Testis (tissue), 2 donors: ENCODE data around the gene SLC24A3.

Experiments used
- POLR2A ChIP-seq: fragments of 450-650 bp; IDR thresholded peaks from one replicate; pipeline ENCODE4 v1.6.1; 2017; ENCODE audit warnings: antibody characterized with exemption, mild to moderate bottlenecking, moderate library complexity
- TF ChIP-seq, protein P1 (sequence below), 3 experiments: fragments of 450-650 bp in 2 of 3; fragments of 200-600 bp in 1 of 3; sonication (generic) in 1 of 3; IDR thresholded peaks; one replicate each; pipeline ENCODE4 v1.5.1; 2016 to 2019; ENCODE audit warnings: antibody characterized with exemption in 3 of 3, mild to moderate bottlenecking in 2 of 3, moderate library complexity in 1 of 3

- no peak for TF ChIP-seq POLR2A
- TF ChIP-seq, protein P1, sequence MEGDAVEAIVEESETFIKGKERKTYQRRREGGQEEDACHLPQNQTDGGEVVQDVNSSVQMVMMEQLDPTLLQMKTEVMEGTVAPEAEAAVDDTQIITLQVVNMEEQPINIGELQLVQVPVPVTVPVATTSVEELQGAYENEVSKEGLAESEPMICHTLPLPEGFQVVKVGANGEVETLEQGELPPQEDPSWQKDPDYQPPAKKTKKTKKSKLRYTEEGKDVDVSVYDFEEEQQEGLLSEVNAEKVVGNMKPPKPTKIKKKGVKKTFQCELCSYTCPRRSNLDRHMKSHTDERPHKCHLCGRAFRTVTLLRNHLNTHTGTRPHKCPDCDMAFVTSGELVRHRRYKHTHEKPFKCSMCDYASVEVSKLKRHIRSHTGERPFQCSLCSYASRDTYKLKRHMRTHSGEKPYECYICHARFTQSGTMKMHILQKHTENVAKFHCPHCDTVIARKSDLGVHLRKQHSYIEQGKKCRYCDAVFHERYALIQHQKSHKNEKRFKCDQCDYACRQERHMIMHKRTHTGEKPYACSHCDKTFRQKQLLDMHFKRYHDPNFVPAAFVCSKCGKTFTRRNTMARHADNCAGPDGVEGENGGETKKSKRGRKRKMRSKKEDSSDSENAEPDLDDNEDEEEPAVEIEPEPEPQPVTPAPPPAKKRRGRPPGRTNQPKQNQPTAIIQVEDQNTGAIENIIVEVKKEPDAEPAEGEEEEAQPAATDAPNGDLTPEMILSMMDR (IDR thresholded peaks at IDR 0.05), result no peak
Observed at GRCh38 chr20:19387251-19387650, 174.8 kb downstream of the SLC24A3 start.
